Testis (tissue), 3 donors: ENCODE results near the gene FKTN. TPM values are rescaled to one million over a fixed set of nuclear protein-coding genes. Genes with fewer than 3 reads are reported as not detected.

Source experiments
- DNase-seq: peaks from one replicate; pipeline ENCODE4 v3.0.0-alpha.2; 2019
- H3K27ac ChIP-seq, 2 donors: fragments of 200-600 bp; sonication (generic); one replicate each; pipeline ENCODE4 v1.5.1; 2019
- H3K27me3 ChIP-seq: fragments of 200-600 bp; sonication (generic); one replicate; pipeline ENCODE4 v1.5.1; 2019
- H3K36me3 ChIP-seq: fragments of 200-600 bp; sonication (generic); one replicate; pipeline ENCODE4 v1.5.1; 2017; ENCODE audit warnings: low read depth; ENCODE audit errors: missing control alignments
- H3K4me1 ChIP-seq: fragments of 200-600 bp; sonication (generic); one replicate; pipeline ENCODE4 v1.5.1; 2019
- H3K4me3 ChIP-seq, 2 donors: fragments of 200-600 bp; sonication (generic); one replicate each; pipeline ENCODE4 v1.5.1; 2017 to 2019
- H3K9me3 ChIP-seq: fragments of 200-600 bp; sonication (generic); one replicate; pipeline ENCODE4 v1.5.1; 2017
- POLR2A ChIP-seq: fragments of 450-650 bp; IDR thresholded peaks from one replicate; pipeline ENCODE4 v1.6.1; 2017; ENCODE audit warnings: antibody characterized with exemption, mild to moderate bottlenecking, moderate library complexity
- WGBS, 2 donors: methylation state at CpG; one replicate each; pipeline ENCODE4 v1.1.5; 2018; 5-methylcytosine and 5-hydroxymethylcytosine counted together
- intact Hi-C: fragments of 100-400 bp; cut with DNase I; formaldehyde crosslinking; loops from one replicate; pipeline ENCODE4 v1.15.1; 2023; ENCODE audit warnings: low total_unique reads
- polyA plus RNA-seq: library from polyadenylated mRNA; stranded (reverse); fragments of 350-450 nt; fragmentation: Illumina TruSeq; extraction: RNeasy Lipid Tissue Mini Kit (QIAGEN cat#74804); gene quantifications from one replicate; pipeline ENCODE4 v1.2.3, GENCODE V29; 2014; ENCODE audit warnings: low read depth, low replicate concordance; ENCODE audit not compliant: insufficient read depth
- total RNA-seq, 2 donors: library from RNA; depleted of rRNA; stranded (reverse); fragments of >200 nt; gene quantifications; one replicate each; pipeline ENCODE4 v1.2.3, GENCODE V29; 2016
- TF ChIP-seq, protein P1 (sequence below), 3 experiments: fragments of 450-650 bp in 2 of 3; fragments of 200-600 bp in 1 of 3; sonication (generic) in 1 of 3; IDR thresholded peaks; one replicate each; pipeline ENCODE4 v1.5.1; 2016 to 2019; ENCODE audit warnings: antibody characterized with exemption in 3 of 3, mild to moderate bottlenecking in 2 of 3, moderate library complexity in 1 of 3

FKTN gene
- total and polyA plus RNA-seq, 3 donors from 2014 or later = 10.4 to 27.9 (median 17.5) TPM

DNA sequence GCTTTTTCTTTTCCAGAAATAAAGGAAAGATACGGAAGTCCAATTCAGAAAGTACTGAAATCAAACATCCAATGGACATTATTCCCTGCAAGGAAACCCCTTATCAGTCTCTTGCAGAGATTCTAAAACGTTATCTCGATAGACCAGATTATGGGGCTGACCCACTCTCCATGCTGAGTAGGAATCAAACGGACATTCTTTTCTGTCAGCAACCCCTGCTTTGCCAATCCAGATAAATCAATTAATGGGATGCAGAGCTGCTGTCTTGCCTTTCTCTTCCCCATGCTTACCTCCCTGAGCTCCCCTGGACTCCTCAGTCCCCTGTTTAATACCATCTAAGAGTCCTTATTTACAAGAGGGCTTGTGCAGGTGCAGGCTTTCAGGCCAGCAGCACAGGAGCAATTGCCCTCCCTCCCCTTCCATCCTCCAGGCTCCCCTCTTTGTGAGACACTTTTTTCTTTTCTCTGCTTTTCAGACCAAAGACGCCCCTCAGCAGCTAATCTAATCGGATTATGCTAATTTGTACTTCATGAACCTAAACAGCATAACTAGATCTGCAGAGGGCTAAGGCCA is 118.5 kb downstream of the FKTN start:
- Histone ChIP-seq H3K36me3 (no peaks in the 10 kb centered on the region), H3K4me3 (no peak overlapping the region), H3K4me1 (no peaks in the 10 kb centered on the region), H3K9me3 (no peaks in the 10 kb centered on the region), H3K27me3 (no peaks in the 10 kb centered on the region), H3K27ac (no peak overlapping the region)
- intact Hi-C loops = no loop called here
- no peak for TF ChIP-seq POLR2A
- TF ChIP-seq, protein P1, sequence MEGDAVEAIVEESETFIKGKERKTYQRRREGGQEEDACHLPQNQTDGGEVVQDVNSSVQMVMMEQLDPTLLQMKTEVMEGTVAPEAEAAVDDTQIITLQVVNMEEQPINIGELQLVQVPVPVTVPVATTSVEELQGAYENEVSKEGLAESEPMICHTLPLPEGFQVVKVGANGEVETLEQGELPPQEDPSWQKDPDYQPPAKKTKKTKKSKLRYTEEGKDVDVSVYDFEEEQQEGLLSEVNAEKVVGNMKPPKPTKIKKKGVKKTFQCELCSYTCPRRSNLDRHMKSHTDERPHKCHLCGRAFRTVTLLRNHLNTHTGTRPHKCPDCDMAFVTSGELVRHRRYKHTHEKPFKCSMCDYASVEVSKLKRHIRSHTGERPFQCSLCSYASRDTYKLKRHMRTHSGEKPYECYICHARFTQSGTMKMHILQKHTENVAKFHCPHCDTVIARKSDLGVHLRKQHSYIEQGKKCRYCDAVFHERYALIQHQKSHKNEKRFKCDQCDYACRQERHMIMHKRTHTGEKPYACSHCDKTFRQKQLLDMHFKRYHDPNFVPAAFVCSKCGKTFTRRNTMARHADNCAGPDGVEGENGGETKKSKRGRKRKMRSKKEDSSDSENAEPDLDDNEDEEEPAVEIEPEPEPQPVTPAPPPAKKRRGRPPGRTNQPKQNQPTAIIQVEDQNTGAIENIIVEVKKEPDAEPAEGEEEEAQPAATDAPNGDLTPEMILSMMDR (IDR thresholded peaks at IDR 0.05) = no peak
- no peak for DNase-seq
- WGBS, 2 donors = 58 to 72% methylated on average over 6 of the region's 6 CpGs

DNA sequence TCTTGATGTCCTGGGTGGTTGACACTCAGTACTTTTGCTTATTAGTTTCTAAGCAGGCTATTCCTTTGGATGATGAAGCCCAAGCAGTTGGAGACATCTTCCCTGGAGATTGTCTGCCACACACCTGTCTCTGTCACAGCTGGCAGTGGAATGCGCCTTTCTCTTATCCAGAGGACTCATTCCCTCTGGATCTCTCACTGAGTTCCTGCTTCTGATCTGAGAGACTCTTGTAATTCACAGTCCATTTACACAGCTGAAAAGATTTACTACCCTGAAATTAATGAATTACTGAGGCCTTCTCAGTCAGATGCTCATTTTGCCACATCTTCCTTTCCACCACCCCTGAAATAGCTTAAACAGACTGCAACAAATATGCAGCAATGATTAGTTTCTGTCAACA is 120.2 kb downstream of the FKTN start:
- 91 to 100% methylated on average over 1 of the region's 1 CpG for WGBS, 2 donors
- H3K9me3 ChIP-seq = no peaks in the 10 kb centered on the region
- H3K27ac ChIP-seq = no peak overlapping the region
- H3K4me1 ChIP-seq = no peaks in the 10 kb centered on the region
- intact Hi-C loops = no loop called here
- no peak for DNase-seq
- H3K36me3 ChIP-seq = no peaks in the 10 kb centered on the region
- no peak overlapping the region for H3K4me3 ChIP-seq
- no peaks in the 10 kb centered on the region for H3K27me3 ChIP-seq
- TF ChIP-seq, protein P1 (IDR thresholded peaks at IDR 0.05) = no peak
- no peak for TF ChIP-seq POLR2A

DNA sequence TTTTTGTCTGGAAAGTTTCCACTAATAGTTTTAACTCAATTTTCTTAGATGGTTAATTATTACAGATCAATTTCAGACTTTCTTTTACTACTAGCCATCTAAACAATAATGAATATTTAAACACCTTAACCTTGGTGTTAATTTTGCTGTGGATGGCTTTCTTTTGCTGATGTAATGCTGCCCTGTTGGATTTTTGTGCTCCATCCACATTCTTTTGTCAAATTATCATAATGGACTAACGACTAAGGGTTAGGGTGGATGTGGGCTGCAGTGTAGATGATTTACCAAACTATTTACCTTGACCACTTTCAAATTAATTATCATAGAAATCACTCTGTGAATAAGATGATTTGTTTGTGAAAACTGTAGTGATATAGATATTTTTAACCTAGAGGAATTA is 120.8 kb downstream of the FKTN start:
- TF ChIP-seq, protein P1 (IDR thresholded peaks at IDR 0.05) = no peak
- TF ChIP-seq POLR2A = no peak
- Histone ChIP-seq H3K9me3 (no peaks in the 10 kb centered on the region), H3K27me3 (no peaks in the 10 kb centered on the region), H3K27ac (no peak overlapping the region), H3K4me3 (no peak overlapping the region), H3K4me1 (no peaks in the 10 kb centered on the region), H3K36me3 (no peaks in the 10 kb centered on the region)
- DNase-seq = no peak
- WGBS, 2 donors = 58 to 81% methylated on average over 1 of the region's 1 CpG
- intact Hi-C loops = no loop called here

DNA sequence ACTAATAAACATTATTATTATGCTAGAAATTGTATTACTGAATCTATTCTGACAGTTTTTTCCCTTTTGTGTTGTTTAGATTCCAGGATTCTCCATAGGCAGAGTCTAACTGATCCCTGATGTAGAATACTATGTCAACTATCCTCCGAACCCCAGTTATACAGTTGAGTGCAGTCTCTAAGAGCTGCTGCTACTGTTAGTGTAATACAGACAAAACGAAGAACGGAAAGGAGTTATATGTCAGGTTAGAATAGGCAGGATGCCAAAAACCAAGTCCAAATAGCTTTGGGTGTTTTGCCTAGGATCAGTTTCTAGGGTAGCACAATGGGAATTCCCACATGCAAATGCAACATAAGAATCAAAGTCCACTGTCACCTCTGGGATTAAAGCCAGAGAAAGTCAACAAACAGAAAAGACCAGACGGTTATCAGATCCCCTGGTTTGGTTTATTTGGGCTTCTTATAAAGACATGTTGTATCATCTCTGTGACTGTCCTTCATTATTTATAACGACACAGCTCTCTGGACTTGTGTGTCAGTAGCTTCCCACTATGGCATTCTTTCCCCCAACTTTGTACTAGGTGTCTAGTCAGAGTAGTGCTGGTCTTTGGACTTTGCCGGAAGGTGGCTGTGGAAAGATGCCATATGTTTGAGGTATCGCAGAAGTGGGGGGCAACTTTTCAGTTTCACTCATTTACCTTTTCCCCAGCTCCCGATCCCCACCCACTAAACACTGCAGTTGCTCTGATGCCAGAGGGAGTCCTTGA is 121.5 kb downstream of the FKTN start:
- intact Hi-C loops = no loop called here
- H3K27me3 ChIP-seq = no peaks in the 10 kb centered on the region
- 83 to 91% methylated on average over 8 of the region's 8 CpGs for WGBS, 2 donors
- no peak overlapping the region for H3K4me3 ChIP-seq
- no peak for DNase-seq
- H3K27ac ChIP-seq = no peak overlapping the region
- H3K4me1 ChIP-seq = no peaks in the 10 kb centered on the region
- H3K9me3 ChIP-seq = no peaks in the 10 kb centered on the region
- no peaks in the 10 kb centered on the region for H3K36me3 ChIP-seq
- no peak for TF ChIP-seq POLR2A

DNA sequence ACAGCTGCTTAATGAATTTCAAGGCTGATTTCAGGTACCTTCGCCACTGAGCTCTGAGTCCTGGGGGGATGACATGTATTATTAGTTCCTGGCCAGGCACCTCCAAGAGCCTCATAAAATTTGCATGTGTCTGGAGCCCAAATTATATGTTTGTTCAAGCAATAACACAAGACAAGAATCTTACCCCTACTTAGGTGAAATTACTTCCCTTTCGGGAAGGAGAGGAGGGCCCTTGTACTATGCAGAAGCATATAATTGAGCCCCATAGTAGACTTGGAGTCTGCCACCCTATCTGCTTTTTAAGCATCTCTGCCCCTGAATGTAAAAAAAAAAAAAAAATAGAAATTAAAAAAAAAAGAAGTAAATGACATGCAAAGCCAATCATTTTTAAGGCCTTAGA is 123.4 kb downstream of the FKTN start:
- 93 to 98% methylated on average over 2 of the region's 2 CpGs for WGBS, 2 donors
- no peaks in the 10 kb centered on the region for H3K36me3 ChIP-seq
- TF ChIP-seq, protein P1 (IDR thresholded peaks at IDR 0.05) = no peak
- no peak for TF ChIP-seq POLR2A
- no peaks in the 10 kb centered on the region for H3K4me1 ChIP-seq
- no peaks in the 10 kb centered on the region for H3K27me3 ChIP-seq
- no peak for DNase-seq
- intact Hi-C loops = no loop called here
- no peak overlapping the region for H3K4me3 ChIP-seq
- no peaks in the 10 kb centered on the region for H3K9me3 ChIP-seq
- no peak overlapping the region for H3K27ac ChIP-seq
